Activated B cell treated with CpG ODN at 0.5 μM for 24 hours (primary cell): Measurements from ENCODE around the gene PCGF1. TPM values are rescaled to one million over a fixed set of nuclear protein-coding genes. Genes with fewer than 3 reads are reported as not detected.

Source experiments
- ATAC-seq: fragments of 200-7000 bp; cut with Tn5 transposase; one replicate; pipeline ENCODE4 v1.10.0; 2021; ENCODE audit warnings: low read depth, mild to moderate bottlenecking, moderate library complexity
- CTCF ChIA-PET: fragments of 350-600 bp; sonication (Branson Sonifier 250); formaldehyde crosslinking; loops from one replicate; lab custom pipeline; 2021; ENCODE audit warnings: antibody characterized with exemption; lab: Charles Lee
- POLR2A ChIA-PET: fragments of 350-600 bp; sonication (Branson Sonifier 250); formaldehyde crosslinking; loops from one replicate; lab custom pipeline; 2021; ENCODE audit warnings: antibody characterized with exemption; lab: Charles Lee
- DNase-seq: peaks from one replicate; pipeline ENCODE4 v3.0.0; 2022
- H3K27ac Mint-ChIP-seq: one replicate; pipeline ENCODE4 v1.8.0; 2020; ENCODE audit warnings: mixed read lengths
- H3K27me3 Mint-ChIP-seq: one replicate; pipeline ENCODE4 v1.8.0; 2021; ENCODE audit warnings: mixed read lengths
- H3K36me3 Mint-ChIP-seq: one replicate; pipeline ENCODE4 v1.8.0; 2021; ENCODE audit warnings: low read depth, mixed read lengths
- H3K4me1 Mint-ChIP-seq: one replicate; pipeline ENCODE4 v1.8.0; 2021; ENCODE audit warnings: mixed read lengths
- H3K4me3 Mint-ChIP-seq: one replicate; pipeline ENCODE4 v1.8.0; 2020; ENCODE audit warnings: mild to moderate bottlenecking, mixed read lengths
- H3K9me3 Mint-ChIP-seq: one replicate; pipeline ENCODE4 v1.8.0; 2020; ENCODE audit warnings: mixed read lengths
- intact Hi-C: fragments of 100-400 bp; cut with micrococcal nuclease; formaldehyde crosslinking; loops from one replicate; pipeline ENCODE4 v1.15.1; 2024
- total RNA-seq: library from RNA; stranded (reverse); gene quantifications from 2 replicates; pipeline ENCODE4 v1.2.3, GENCODE V29; 2022
- TF ChIP-seq, protein P1 (sequence below): fragments of 200-600 bp; IDR thresholded peaks from one replicate; pipeline ENCODE4 v1.8.0; 2022; ENCODE audit warnings: antibody characterized with exemption, mild to moderate bottlenecking

PCGF1 gene
- total RNA-seq, 1 donor from 2014 or later: 34.7 TPM

DNA sequence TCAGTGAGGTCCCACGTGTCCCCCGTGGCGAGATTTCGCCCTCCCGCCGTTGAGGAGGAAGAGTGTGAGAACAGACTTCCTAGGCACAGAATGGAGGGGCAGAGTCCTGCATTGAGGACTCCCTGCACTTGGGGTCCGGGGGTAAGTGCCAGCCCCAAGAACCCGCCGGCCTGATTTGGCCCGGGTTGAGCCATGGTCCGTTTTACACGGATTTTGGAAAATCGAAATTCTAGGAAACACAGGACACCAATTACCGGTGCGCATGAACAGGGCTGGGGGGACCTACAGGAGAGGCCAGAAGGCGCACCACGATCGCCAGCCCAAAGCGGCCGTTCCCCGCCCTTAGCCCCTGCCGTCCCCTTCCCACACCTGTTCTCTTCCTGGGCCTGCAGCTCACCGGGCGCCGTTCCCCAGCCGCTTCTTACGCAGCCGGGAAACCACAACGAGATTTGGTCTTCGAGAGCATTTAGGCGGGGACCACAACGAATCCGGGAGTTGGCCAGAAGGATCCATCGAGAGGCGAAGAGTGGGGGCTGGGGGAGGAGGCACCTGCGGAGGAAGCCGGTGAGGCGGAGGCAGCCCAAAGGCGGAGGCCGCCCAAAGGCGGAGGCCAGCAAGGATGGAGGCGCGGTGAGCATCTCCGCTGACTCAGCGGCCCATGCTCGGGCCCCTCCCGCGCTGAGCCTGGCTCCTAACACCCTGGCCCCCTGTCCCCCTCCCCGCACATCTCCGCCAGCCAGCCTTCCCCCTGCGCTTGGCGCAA lies 6.3 kb upstream of the PCGF1 start:
- ATAC-seq (no peak), DNase-seq (no peak)
- Mint-ChIP-seq H3K9me3 (no peaks in the 10 kb centered on the region), H3K4me3 (peak overlapping the region; percentile 28), H3K27me3 (peaks cover 49% of the 10 kb centered on the region), H3K36me3 (no peaks in the 10 kb centered on the region), H3K27ac (no peak overlapping the region), H3K4me1 (peaks cover 28% of the 10 kb centered on the region)
- TF ChIP-seq, protein P1, sequence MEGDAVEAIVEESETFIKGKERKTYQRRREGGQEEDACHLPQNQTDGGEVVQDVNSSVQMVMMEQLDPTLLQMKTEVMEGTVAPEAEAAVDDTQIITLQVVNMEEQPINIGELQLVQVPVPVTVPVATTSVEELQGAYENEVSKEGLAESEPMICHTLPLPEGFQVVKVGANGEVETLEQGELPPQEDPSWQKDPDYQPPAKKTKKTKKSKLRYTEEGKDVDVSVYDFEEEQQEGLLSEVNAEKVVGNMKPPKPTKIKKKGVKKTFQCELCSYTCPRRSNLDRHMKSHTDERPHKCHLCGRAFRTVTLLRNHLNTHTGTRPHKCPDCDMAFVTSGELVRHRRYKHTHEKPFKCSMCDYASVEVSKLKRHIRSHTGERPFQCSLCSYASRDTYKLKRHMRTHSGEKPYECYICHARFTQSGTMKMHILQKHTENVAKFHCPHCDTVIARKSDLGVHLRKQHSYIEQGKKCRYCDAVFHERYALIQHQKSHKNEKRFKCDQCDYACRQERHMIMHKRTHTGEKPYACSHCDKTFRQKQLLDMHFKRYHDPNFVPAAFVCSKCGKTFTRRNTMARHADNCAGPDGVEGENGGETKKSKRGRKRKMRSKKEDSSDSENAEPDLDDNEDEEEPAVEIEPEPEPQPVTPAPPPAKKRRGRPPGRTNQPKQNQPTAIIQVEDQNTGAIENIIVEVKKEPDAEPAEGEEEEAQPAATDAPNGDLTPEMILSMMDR: no peak
- CTCF ChIA-PET: interaction anchor here (0.8 to 1.3 kb wide), 2 partner anchors 73 to 75 kb away, joined by 3 read pairs; no protein-coding TSS in a partner anchor
- intact Hi-C loops: loop anchor here (2.0 to 10.0 kb wide), 2 partner anchors 15 to 339 kb away; partner anchors contain the start of genes LBX2 and MOB1A
- POLR2A ChIA-PET: interaction anchor here (0.6 to 3.9 kb wide), 7 partner anchors 8 to 264 kb away, joined by 3 to 18 read pairs (median 3); partner anchors contain the start of genes DQX1, MOGS and MRPL53

GRCh38 chr2:74512744-74513604 lies 5.5 kb upstream of the PCGF1 start:
- Mint-ChIP-seq H3K27me3 (peaks cover 41% of the 10 kb centered on the region), H3K4me3 (peak overlapping the region; percentile 28), H3K4me1 (peaks cover 34% of the 10 kb centered on the region), H3K27ac (no peak overlapping the region), H3K36me3 (no peaks in the 10 kb centered on the region), H3K9me3 (no peaks in the 10 kb centered on the region)
- DNase-seq (no peak), ATAC-seq (no peak)
- POLR2A ChIA-PET: interaction anchor here (0.7 to 3.9 kb wide), 8 partner anchors 9 to 263 kb away, joined by 3 to 18 read pairs (median 4); partner anchors contain the start of gene DQX1
- CTCF ChIA-PET: interaction anchor here (0.8 kb wide), 1 partner anchor 76 kb away, joined by 3 read pairs; no protein-coding TSS in a partner anchor
- TF ChIP-seq, protein P1: no peak
- intact Hi-C loops: loop anchor here (10.0 kb wide), 1 partner anchor 338 kb away; the partner anchor contains the start of gene MOB1A

DNA sequence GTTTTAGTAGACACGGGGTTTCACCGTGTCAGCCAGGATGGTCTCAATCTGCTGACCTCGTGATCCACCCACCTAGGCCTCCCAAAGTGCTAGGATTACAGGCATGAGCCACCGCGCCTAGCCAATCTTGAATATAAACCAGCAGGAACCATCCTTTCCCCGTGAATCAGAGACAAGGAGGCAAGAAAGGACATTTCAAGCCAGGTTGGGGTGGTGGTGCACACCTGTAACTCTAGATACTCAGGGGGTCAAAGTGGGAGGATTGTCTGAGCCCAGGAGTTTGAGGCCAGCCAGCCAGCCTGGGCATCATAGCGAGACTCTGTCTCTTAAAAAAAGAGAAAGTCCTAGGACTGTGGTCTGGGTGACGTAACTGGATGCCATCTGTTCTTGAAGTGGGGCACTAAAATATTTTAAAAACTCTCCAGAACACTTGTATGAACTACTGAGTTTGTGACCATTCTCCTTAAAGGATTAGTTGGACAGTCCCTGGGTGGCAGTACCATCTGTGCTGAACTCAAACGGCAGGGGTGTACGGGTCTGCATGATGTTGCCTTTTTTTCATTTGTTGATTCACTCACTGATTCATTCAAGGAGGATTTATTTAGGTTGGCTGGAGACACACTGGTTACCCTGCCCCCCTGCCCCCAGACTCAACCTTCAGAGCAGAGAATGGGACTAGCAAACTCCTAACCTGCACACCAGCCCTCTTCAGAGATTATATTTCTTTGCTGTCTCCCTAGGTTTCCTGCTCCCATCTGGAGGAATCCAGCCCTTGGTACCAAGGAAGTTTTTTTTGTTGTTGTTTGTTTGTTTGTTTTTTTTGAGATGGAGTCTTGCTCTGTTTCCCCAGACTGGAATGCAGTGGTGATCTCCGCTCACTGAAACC lies 3.9 kb upstream of the PCGF1 start:
- intact Hi-C loops: loop anchor here (10.0 kb wide), 1 partner anchor 337 kb away; the partner anchor contains the start of gene MOB1A
- CTCF ChIA-PET: interaction anchor here (1.5 kb wide), 1 partner anchor 29 kb away, joined by 4 read pairs; the partner anchor contains the start of genes CCDC142 and TTC31
- Mint-ChIP-seq H3K4me3 (no peak overlapping the region), H3K27me3 (peaks cover 26% of the 10 kb centered on the region), H3K36me3 (peaks cover 12% of the 10 kb centered on the region), H3K9me3 (no peaks in the 10 kb centered on the region), H3K4me1 (peaks cover 40% of the 10 kb centered on the region), H3K27ac (no peak overlapping the region)
- no peak for DNase-seq
- TF ChIP-seq, protein P1: no peak
- POLR2A ChIA-PET: interaction anchor here (0.7 to 5.6 kb wide), 5 partner anchors 10 to 86 kb away, joined by 4 to 63 read pairs (median 4); partner anchors contain the start of genes AUP1, HTRA2 and MRPL53
- no peak for ATAC-seq

- intact Hi-C loops: loop anchor here (10.0 kb wide), 1 partner anchor 335 kb away; the partner anchor contains the start of gene MOB1A
- Mint-ChIP-seq H3K27me3 (peaks cover 20% of the 10 kb centered on the region), H3K27ac (no peak overlapping the region), H3K9me3 (no peaks in the 10 kb centered on the region), H3K36me3 (peaks cover 21% of the 10 kb centered on the region), H3K4me1 (peaks cover 36% of the 10 kb centered on the region), H3K4me3 (no peak overlapping the region)
- ChIA-PET CTCF (interaction anchor here (1.5 kb wide), 1 partner anchor 27 kb away, joined by 4 read pairs; the partner anchor contains the start of genes CCDC142 and TTC31), POLR2A (interaction anchor here (0.7 to 5.6 kb wide), 6 partner anchors 14 to 1452 kb away, joined by 3 to 63 read pairs (median 4); partner anchors contain the start of genes AUP1, DQX1, HTRA2 and WBP1)
- TF ChIP-seq, protein P1: no peak
- ATAC-seq (no peak), DNase-seq (no peak)
Observed at GRCh38 chr2:74510272-74510671, 2.8 kb upstream of the PCGF1 start.
